Nephron (organoid): ENCODE results near the gene TRA2B.

Experiments
- H3K27ac Mint-ChIP-seq, 3 experiments: 2 replicates each; pipeline ENCODE4 v1.8.0; 2020; ENCODE audit warnings: mixed read lengths in 3 of 3, mild to moderate bottlenecking in 2 of 3, moderate library complexity in 1 of 3
- H3K27me3 Mint-ChIP-seq: 2 replicates; pipeline ENCODE4 v1.8.0; 2021; ENCODE audit warnings: low read depth, mild to moderate bottlenecking, moderate library complexity, mixed read lengths
- H3K36me3 Mint-ChIP-seq: 2 replicates; pipeline ENCODE4 v1.8.0; 2020; ENCODE audit warnings: low read depth, mixed read lengths
- H3K4me1 Mint-ChIP-seq: 2 replicates; pipeline ENCODE4 v1.8.0; 2020; ENCODE audit warnings: mixed read lengths
- H3K4me3 Mint-ChIP-seq, 3 experiments: 2 replicates each; pipeline ENCODE4 v1.8.0; 2020; ENCODE audit warnings: mild to moderate bottlenecking in 3 of 3, mixed read lengths in 3 of 3, moderate library complexity in 2 of 3
- H3K9me3 Mint-ChIP-seq: 2 replicates; pipeline ENCODE4 v1.8.0; 2020; ENCODE audit warnings: mixed read lengths
- CTCF ChIP-seq, 3 experiments: fragments of 200-600 bp; sonication (generic); IDR thresholded peaks; one replicate each; pipeline ENCODE4 v1.5.0; 2021; ENCODE audit warnings: antibody characterized with exemption in 3 of 3; ENCODE audit not compliant: unreplicated experiment in 3 of 3

The TRA2B gene

GRCh38 chr3:185937689-185938374, at the start of gene TRA2B:
Gene TRA2B (minus strand): TSS chr3:185938014. CDS start chr3:185937860, 154 bp downstream.
- Mint-ChIP-seq H3K4me3 (peak within 1 kb of the TSS; percentile 99 to 100 (median 99)), H3K36me3 (peaks cover 10% of the 10 kb centered on the region), H3K27ac (peak within 1 kb of the TSS; percentile 99 to 100 (median 99)), H3K9me3 (peaks cover 4% of the 10 kb centered on the region), H3K4me1 (peaks cover 34% of the 10 kb centered on the region), H3K27me3 (no peaks in the 10 kb centered on the region)
- TF ChIP-seq CTCF (IDR thresholded peaks at IDR 0.05; ENCODE audit: unreplicated experiment in 3 of 3): peak in 2 of 3 experiments; percentile 28 to 47

- peaks cover 48% of the 10 kb centered on the region for H3K27me3 Mint-ChIP-seq
- H3K4me1 Mint-ChIP-seq: no peaks in the 10 kb centered on the region
- no peaks in the 10 kb centered on the region for H3K9me3 Mint-ChIP-seq
- H3K27ac Mint-ChIP-seq: no peak overlapping the region
- no peak overlapping the region for H3K4me3 Mint-ChIP-seq
- H3K36me3 Mint-ChIP-seq: no peaks in the 10 kb centered on the region
- TF ChIP-seq CTCF (IDR thresholded peaks at IDR 0.05; ENCODE audit: unreplicated experiment in 3 of 3): no peak
Measured at GRCh38 chr3:185986198-185986777, 48.5 kb upstream of the TRA2B start.

- H3K27me3 Mint-ChIP-seq: peaks cover 41% of the 10 kb centered on the region
- H3K9me3 Mint-ChIP-seq: no peaks in the 10 kb centered on the region
- no peak overlapping the region for H3K4me3 Mint-ChIP-seq
- no peak overlapping the region for H3K27ac Mint-ChIP-seq
- TF ChIP-seq CTCF (IDR thresholded peaks at IDR 0.05; ENCODE audit: unreplicated experiment in 3 of 3): no peak
- H3K4me1 Mint-ChIP-seq: peaks cover 7% of the 10 kb centered on the region
- no peaks in the 10 kb centered on the region for H3K36me3 Mint-ChIP-seq
Measured at GRCh38 chr3:185984203-185984602, 46.4 kb upstream of the TRA2B start.

GRCh38 chr3:185983495-185984141, 45.8 kb upstream of the TRA2B start:
- Mint-ChIP-seq H3K9me3 (no peaks in the 10 kb centered on the region), H3K4me1 (peaks cover 7% of the 10 kb centered on the region)

GRCh38 chr3:185982632-185983031, 44.8 kb upstream of the TRA2B start:
- TF ChIP-seq CTCF (IDR thresholded peaks at IDR 0.05; ENCODE audit: unreplicated experiment in 3 of 3): no peak
- Mint-ChIP-seq H3K27ac (no peak overlapping the region), H3K4me1 (peaks cover 7% of the 10 kb centered on the region), H3K27me3 (peaks cover 51% of the 10 kb centered on the region), H3K4me3 (no peak overlapping the region), H3K9me3 (no peaks in the 10 kb centered on the region), H3K36me3 (no peaks in the 10 kb centered on the region)

More at GRCh38 chr3:185983495-185984141, 45.8 kb upstream of the TRA2B start:
- Mint-ChIP-seq H3K4me3 (no peak overlapping the region), H3K27ac (no peak overlapping the region), H3K36me3 (no peaks in the 10 kb centered on the region), H3K27me3 (peaks cover 47% of the 10 kb centered on the region)
- TF ChIP-seq CTCF (IDR thresholded peaks at IDR 0.05; ENCODE audit: unreplicated experiment in 3 of 3): peak; percentile 91
